Measurements from ENCODE around the gene SLC35A4. TPM values are rescaled to one million over a fixed set of nuclear protein-coding genes. Genes with fewer than 3 reads are reported as not detected.
A peak's percentile ranks its signal among the peaks of the same experiment; 100 is the strongest.
"Not testable (repeated sequence)": the region's sequence is repeated elsewhere in the genome, so short reads cannot be mapped to it uniquely, and the experiment has no call there.

The SLC35A4 gene
- total RNA-seq, 1 experiment from 2014 or later, result 66.2 TPM

DNA sequence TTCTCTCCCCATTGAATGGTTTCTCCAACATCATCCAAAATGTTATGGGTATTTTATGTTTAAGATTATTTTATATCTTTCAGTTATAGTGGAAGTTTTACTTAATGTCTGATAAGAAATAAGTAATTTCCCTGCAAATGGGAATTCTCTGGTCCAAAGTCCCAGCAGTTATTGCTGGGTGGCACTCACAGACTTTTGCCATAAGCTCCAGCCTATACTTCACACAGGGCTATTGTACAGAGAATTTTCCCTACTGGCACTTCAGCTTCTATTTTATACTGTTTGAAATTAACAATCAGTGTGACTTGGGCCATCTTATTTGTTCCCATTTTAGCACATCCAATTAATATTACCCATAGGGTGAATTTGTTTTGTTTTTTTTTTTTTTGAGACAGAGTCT, 35.5 kb downstream of the SLC35A4 start:
- DNase-seq, result no peak
- Histone ChIP-seq H3K36me3 (ENCODE audit: low read depth) (no peaks in the 10 kb centered on the region), H3F3A (ENCODE audit: insufficient read depth, low read depth) (no peaks in the 10 kb centered on the region), H3K4me1 (replicated peaks; ENCODE audit: insufficient read depth) (peaks cover 7% of the 10 kb centered on the region; the same call in 1 of the 2 replicates), H3K79me2 (ENCODE audit: low read depth) (no peaks in the 10 kb centered on the region), H3K27me3 (ENCODE audit: insufficient read depth, low read depth) (no peaks in the 10 kb centered on the region), H3K9me3 (ENCODE audit: insufficient read depth, low read depth) (peaks cover 6% of the 10 kb centered on the region; the same call in 1 of the 2 replicates), H3K4me2 (no peak overlapping the region), H4K20me1 (ENCODE audit: insufficient read depth) (no peaks in the 10 kb centered on the region), H2AFZ (no peak overlapping the region), H3K27ac (no peak overlapping the region), H3K4me3 (no peak overlapping the region), H3K9me2 (ENCODE audit: insufficient read depth) (no peaks in the 10 kb centered on the region)
- ChIA-PET CTCF (no interaction called here), POLR2A (ENCODE audit: unreplicated experiment) (no interaction called here)
- TF ChIP-seq EZH2 (IDR thresholded peaks at IDR 0.05; ENCODE audit: low read depth), result no peak
- TF ChIP-seq, protein P1, sequence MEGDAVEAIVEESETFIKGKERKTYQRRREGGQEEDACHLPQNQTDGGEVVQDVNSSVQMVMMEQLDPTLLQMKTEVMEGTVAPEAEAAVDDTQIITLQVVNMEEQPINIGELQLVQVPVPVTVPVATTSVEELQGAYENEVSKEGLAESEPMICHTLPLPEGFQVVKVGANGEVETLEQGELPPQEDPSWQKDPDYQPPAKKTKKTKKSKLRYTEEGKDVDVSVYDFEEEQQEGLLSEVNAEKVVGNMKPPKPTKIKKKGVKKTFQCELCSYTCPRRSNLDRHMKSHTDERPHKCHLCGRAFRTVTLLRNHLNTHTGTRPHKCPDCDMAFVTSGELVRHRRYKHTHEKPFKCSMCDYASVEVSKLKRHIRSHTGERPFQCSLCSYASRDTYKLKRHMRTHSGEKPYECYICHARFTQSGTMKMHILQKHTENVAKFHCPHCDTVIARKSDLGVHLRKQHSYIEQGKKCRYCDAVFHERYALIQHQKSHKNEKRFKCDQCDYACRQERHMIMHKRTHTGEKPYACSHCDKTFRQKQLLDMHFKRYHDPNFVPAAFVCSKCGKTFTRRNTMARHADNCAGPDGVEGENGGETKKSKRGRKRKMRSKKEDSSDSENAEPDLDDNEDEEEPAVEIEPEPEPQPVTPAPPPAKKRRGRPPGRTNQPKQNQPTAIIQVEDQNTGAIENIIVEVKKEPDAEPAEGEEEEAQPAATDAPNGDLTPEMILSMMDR (conservative IDR thresholded peaks at IDR 0.05), result no peak
- BruUV-seq (replicated peaks), result no TSS peak
- intact Hi-C loops (cut with micrococcal nuclease; ENCODE audit: unreplicated experiment), result no loop called here

DNA sequence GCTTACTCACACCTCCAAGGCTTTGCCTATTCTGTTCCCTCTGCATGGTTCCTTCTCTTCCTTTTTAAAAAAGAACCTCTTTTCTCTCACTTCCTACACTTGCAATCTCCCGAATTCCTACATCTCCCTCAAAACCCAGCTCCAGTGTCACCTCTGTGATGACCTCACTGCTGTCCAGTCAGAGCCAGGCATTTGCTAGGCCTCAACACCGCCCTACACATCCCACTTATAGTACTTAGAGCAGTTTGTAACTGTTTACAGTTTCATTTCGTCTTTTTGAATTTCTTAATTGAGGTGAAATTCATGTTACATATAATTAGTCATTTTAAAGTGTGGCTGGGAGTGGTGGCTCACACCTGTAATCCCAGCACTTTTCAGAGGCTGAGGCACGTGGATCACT, 37.5 kb downstream of the SLC35A4 start:
- DNase-seq, result no peak
- H3K9me2 ChIP-seq (ENCODE audit: insufficient read depth), result no peaks in the 10 kb centered on the region
- H3K4me1 ChIP-seq (replicated peaks; ENCODE audit: insufficient read depth), result peaks cover 9% of the 10 kb centered on the region
- no peaks in the 10 kb centered on the region for H3K79me2 ChIP-seq (ENCODE audit: low read depth)
- H3K27me3 ChIP-seq (ENCODE audit: insufficient read depth, low read depth), result no peaks in the 10 kb centered on the region
- no peak overlapping the region for H3K4me3 ChIP-seq
- BruUV-seq (replicated peaks), result no TSS peak
- TF ChIP-seq, protein P1 (conservative IDR thresholded peaks at IDR 0.05), result no peak
- no peak for TF ChIP-seq EZH2 (IDR thresholded peaks at IDR 0.05; ENCODE audit: low read depth)
- no peaks in the 10 kb centered on the region for H3F3A ChIP-seq (ENCODE audit: insufficient read depth, low read depth)
- CTCF ChIA-PET, result no interaction called here
- H3K27ac ChIP-seq, result peak overlapping the region; percentile 63; the same call in 1 of the 2 replicates
- no peak overlapping the region for H3K4me2 ChIP-seq
- 0 out of 2 replicates have a peak overlapping the region, but pooled peaks have one; percentile 43 for H2AFZ ChIP-seq
- no peaks in the 10 kb centered on the region for H3K36me3 ChIP-seq (ENCODE audit: low read depth)
- intact Hi-C loops (cut with micrococcal nuclease; ENCODE audit: unreplicated experiment), result no loop called here
- POLR2A ChIA-PET (ENCODE audit: unreplicated experiment), result no interaction called here
- peaks cover 6% of the 10 kb centered on the region; the same call in 1 of the 2 replicates for H3K9me3 ChIP-seq (ENCODE audit: insufficient read depth, low read depth)
- H4K20me1 ChIP-seq (ENCODE audit: insufficient read depth), result no peaks in the 10 kb centered on the region

DNA sequence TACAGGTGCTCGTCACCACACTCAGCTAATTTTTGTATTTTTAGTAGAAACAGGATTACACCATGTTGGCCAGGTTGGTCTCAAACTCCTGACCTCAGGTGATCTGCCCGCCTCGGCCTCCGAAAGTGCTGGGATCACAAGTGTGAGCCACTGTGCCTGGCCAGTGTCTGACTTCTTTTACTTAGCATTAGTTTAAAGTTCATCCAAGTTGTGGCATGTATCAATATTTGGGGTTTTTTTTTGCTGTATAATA, 38.7 kb downstream of the SLC35A4 start:
- BruUV-seq (replicated peaks); CTCF ChIA-PET; H3K9me2 ChIP-seq (ENCODE audit: insufficient read depth): not testable (repeated sequence)

DNA sequence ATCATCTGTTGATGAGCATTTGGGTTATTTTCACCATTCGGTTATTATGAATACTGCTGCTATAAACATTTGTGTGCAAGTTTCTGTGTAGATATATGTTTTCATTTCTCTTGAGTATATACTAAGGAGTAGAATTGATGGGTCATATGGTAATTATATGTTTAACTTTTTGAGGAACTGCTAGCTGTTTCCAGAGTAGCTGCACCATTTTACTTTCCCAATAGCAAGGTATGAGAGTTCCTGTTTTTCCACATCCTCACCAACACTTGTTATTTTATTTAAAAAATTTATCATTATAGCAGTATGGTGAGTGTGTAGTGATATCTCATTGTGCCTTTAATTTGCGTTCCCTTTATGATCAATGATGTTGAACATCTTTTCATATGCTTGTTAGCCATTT, 39.1 kb downstream of the SLC35A4 start:
- H3K27me3 ChIP-seq (ENCODE audit: insufficient read depth, low read depth), result no peaks in the 10 kb centered on the region
- H3K27ac ChIP-seq, result no peak overlapping the region
- H3K79me2 ChIP-seq (ENCODE audit: low read depth), result no peaks in the 10 kb centered on the region
- H3K9me2 ChIP-seq (ENCODE audit: insufficient read depth), result no peaks in the 10 kb centered on the region
- intact Hi-C loops (cut with micrococcal nuclease; ENCODE audit: unreplicated experiment), result no loop called here
- no TSS peak for BruUV-seq (replicated peaks)
- ChIA-PET POLR2A (ENCODE audit: unreplicated experiment) (no interaction called here), CTCF (no interaction called here)
- no peaks in the 10 kb centered on the region for H3K36me3 ChIP-seq (ENCODE audit: low read depth)
- no peak overlapping the region for H3K4me3 ChIP-seq
- H3K4me2 ChIP-seq, result no peak overlapping the region
- no peak for DNase-seq
- 0 out of 2 replicates have a peak, but pooled peaks cover 4% of the 10 kb centered on the region for H3F3A ChIP-seq (ENCODE audit: insufficient read depth, low read depth)
- H2AFZ ChIP-seq, result no peak overlapping the region
- peaks cover 6% of the 10 kb centered on the region; the same call in 1 of the 2 replicates for H3K9me3 ChIP-seq (ENCODE audit: insufficient read depth, low read depth)
- H4K20me1 ChIP-seq (ENCODE audit: insufficient read depth), result no peaks in the 10 kb centered on the region
- peaks cover 11% of the 10 kb centered on the region for H3K4me1 ChIP-seq (replicated peaks; ENCODE audit: insufficient read depth)
- TF ChIP-seq, protein P1 (conservative IDR thresholded peaks at IDR 0.05), result no peak
- no peak for TF ChIP-seq EZH2 (IDR thresholded peaks at IDR 0.05; ENCODE audit: low read depth)

More for the DNA sequence above, 38.7 kb downstream of the SLC35A4 start:
- POLR2A ChIA-PET (ENCODE audit: unreplicated experiment); H3K4me3 ChIP-seq; H4K20me1 ChIP-seq (ENCODE audit: insufficient read depth); H3K79me2 ChIP-seq (ENCODE audit: low read depth); intact Hi-C loops (cut with micrococcal nuclease; ENCODE audit: unreplicated experiment); H3K36me3 ChIP-seq (ENCODE audit: low read depth); DNase-seq; H3K27me3 ChIP-seq (ENCODE audit: insufficient read depth, low read depth); H3K9me3 ChIP-seq (ENCODE audit: insufficient read depth, low read depth); H3K4me2 ChIP-seq; H3F3A ChIP-seq (ENCODE audit: insufficient read depth, low read depth); H3K27ac ChIP-seq; H2AFZ ChIP-seq: not testable (repeated sequence)
- H3K4me1 ChIP-seq (replicated peaks; ENCODE audit: insufficient read depth), result peaks cover 11% of the 10 kb centered on the region

Data from PC-9 (cell line).